Measurements from ENCODE around the gene TPRG1. TPM values are rescaled to one million over a fixed set of nuclear protein-coding genes. Genes with fewer than 3 reads are reported as not detected.

The TPRG1 gene
- total and polyA plus RNA-seq, 7 donors, result 0.23 to 9.1 (median 3.2) TPM

- H3K36me3 ChIP-seq, result no peaks in the 10 kb centered on the region
- H3K4me3 ChIP-seq, result no peak overlapping the region
- H3K27ac ChIP-seq, result no peak overlapping the region
- no peaks in the 10 kb centered on the region for H3K4me1 ChIP-seq
- DNase-seq, result no peak
- H3K27me3 ChIP-seq, result no peaks in the 10 kb centered on the region
- H3K9me3 ChIP-seq, result no peaks in the 10 kb centered on the region
- TF ChIP-seq CTCF (IDR thresholded peaks at IDR 0.05) (no peak), POLR2A (IDR thresholded peaks at IDR 0.05) (no peak), EP300 (IDR thresholded peaks at IDR 0.05) (no peak)
- WGBS, 2 donors, result 89 to 96% methylated on average over 5 of the region's 5 CpGs
- intact Hi-C loops (cut with DNase I), result no loop called here
Observed at GRCh38 chr3:189286916-189287315, 115.1 kb downstream of the TPRG1 start.

GRCh38 chr3:189288348-189289235 lies 116.8 kb downstream of the TPRG1 start:
- intact Hi-C loops (cut with DNase I), result no loop called here
- no peak overlapping the region for H3K4me3 ChIP-seq
- peaks cover 0 to 6% (median 0%) of the 10 kb centered on the region in 4 donors for H3K4me1 ChIP-seq
- no peak for DNase-seq
- TF ChIP-seq POLR2AphosphoS5 (IDR thresholded peaks at IDR 0.05) (no peak), POLR2A (IDR thresholded peaks at IDR 0.05) (no peak), EP300 (IDR thresholded peaks at IDR 0.05) (no peak), CTCF (IDR thresholded peaks at IDR 0.05) (no peak)
- H3K27ac ChIP-seq, result no peak overlapping the region
- H3K36me3 ChIP-seq, result no peaks in the 10 kb centered on the region
- no peaks in the 10 kb centered on the region for H3K9me3 ChIP-seq
- 71 to 79% methylated on average over 7 of the region's 7 CpGs for WGBS, 2 donors
- no peaks in the 10 kb centered on the region for H3K27me3 ChIP-seq

GRCh38 chr3:189289251-189289650 lies 117.5 kb downstream of the TPRG1 start:
- 80 to 90% methylated on average over 2 of the region's 2 CpGs for WGBS, 2 donors
- H3K4me1 ChIP-seq, result peaks cover 0 to 6% (median 0%) of the 10 kb centered on the region in 4 donors
- H3K4me3 ChIP-seq, result no peak overlapping the region
- no peak overlapping the region for H3K27ac ChIP-seq
- no peaks in the 10 kb centered on the region for H3K36me3 ChIP-seq
- DNase-seq, result no peak
- no peaks in the 10 kb centered on the region for H3K9me3 ChIP-seq
- TF ChIP-seq POLR2A (IDR thresholded peaks at IDR 0.05) (no peak), EP300 (IDR thresholded peaks at IDR 0.05) (no peak), POLR2AphosphoS5 (IDR thresholded peaks at IDR 0.05) (no peak), CTCF (IDR thresholded peaks at IDR 0.05) (no peak)
- no peaks in the 10 kb centered on the region for H3K27me3 ChIP-seq
- intact Hi-C loops (cut with DNase I), result no loop called here

- no peak for DNase-seq
- 58 to 79% methylated on average over 6 of the region's 6 CpGs for WGBS, 2 donors
- no peak overlapping the region for H3K27ac ChIP-seq
- peaks cover 0 to 6% (median 0%) of the 10 kb centered on the region in 4 donors for H3K4me1 ChIP-seq
- no peaks in the 10 kb centered on the region for H3K27me3 ChIP-seq
- no peaks in the 10 kb centered on the region for H3K9me3 ChIP-seq
- intact Hi-C loops (cut with DNase I), result no loop called here
- H3K36me3 ChIP-seq, result no peaks in the 10 kb centered on the region
- no peak overlapping the region for H3K4me3 ChIP-seq
- TF ChIP-seq POLR2AphosphoS5 (IDR thresholded peaks at IDR 0.05) (no peak), CTCF (IDR thresholded peaks at IDR 0.05) (no peak)
Observed at GRCh38 chr3:189292667-189293484, 121.1 kb downstream of the TPRG1 start.
